Measurements from ENCODE around the gene EFCAB8.

Gene EFCAB8

GRCh38 chr20:33007376-33008335, 148.9 kb downstream of the EFCAB8 start, which contains the start of gene BPIFB2:
BPIFB2 (plus strand) TSS chr20:33007704; CDS start chr20:33008575, 871 bp downstream.
- no peak for DNase-seq
- intact Hi-C loops (cut with DNase I), result no loop called here

GRCh38 chr20:33008336-33009213, 149.9 kb downstream of the EFCAB8 start:
- intact Hi-C loops (cut with DNase I), result no loop called here
- DNase-seq, result no peak

- DNase-seq, result peak in 3 of 42 donors; percentile 11 to 27 (median 15)
- intact Hi-C loops (cut with DNase I), result no loop called here
These were observed 150.8 kb downstream of the EFCAB8 start for GRCh38 chr20:33009214-33010132.

- intact Hi-C loops (cut with DNase I), result no loop called here
- no peak for DNase-seq
These were observed 151.4 kb downstream of the EFCAB8 start for GRCh38 chr20:33010133-33010504.

- DNase-seq, result no peak
- intact Hi-C loops (cut with DNase I), result no loop called here
These were observed 152.1 kb downstream of the EFCAB8 start for GRCh38 chr20:33010674-33011449.

Measured in head of caudate nucleus (tissue), 42 donors.